WTC11 (cell line): ENCODE measurements around the gene FKBP7. TPM values are rescaled to one million over a fixed set of nuclear protein-coding genes. Genes with fewer than 3 reads are reported as not detected.

ENCODE experiments used
- ATF6 ChIP-seq: sonication (generic); formaldehyde crosslinking; IDR thresholded peaks from 2 replicates; pipeline ENCODE4 v1.8.1; 2023; ENCODE audit warnings: mild to moderate bottlenecking, missing genetic modification reagents
- CBFB ChIP-seq: sonication (generic); formaldehyde crosslinking; IDR thresholded peaks from 2 replicates; pipeline ENCODE4 v1.8.1; 2022; ENCODE audit warnings: mild to moderate bottlenecking, low read depth, missing genetic modification reagents
- CREB1 ChIP-seq: sonication (generic); formaldehyde crosslinking; IDR thresholded peaks from 2 replicates; pipeline ENCODE4 v1.8.0; 2023; ENCODE audit warnings: mild to moderate bottlenecking, missing genetic modification reagents
- ELF4 ChIP-seq: sonication (generic); formaldehyde crosslinking; IDR thresholded peaks from 2 replicates; pipeline ENCODE4 v1.8.1; 2022; ENCODE audit warnings: low read depth, mild to moderate bottlenecking, moderate library complexity, missing genetic modification reagents
- EMX1 ChIP-seq: fragments of 250-450 bp; sonication (Bioruptor Pico); IDR thresholded peaks from 2 replicates; pipeline ENCODE4 v1.8.0; 2021; ENCODE audit warnings: mild to moderate bottlenecking
- ESRRA ChIP-seq: sonication (generic); formaldehyde crosslinking; IDR thresholded peaks from 2 replicates; pipeline ENCODE4 v1.8.1; 2022; ENCODE audit warnings: mild to moderate bottlenecking, missing genetic modification reagents, borderline replicate concordance
- FOXJ3 ChIP-seq: sonication (generic); formaldehyde crosslinking; IDR thresholded peaks from 2 replicates; pipeline ENCODE4 v1.9.0; 2021; ENCODE audit warnings: missing genetic modification reagents, mild to moderate bottlenecking, borderline replicate concordance
- FOXP1 ChIP-seq: sonication (generic); formaldehyde crosslinking; IDR thresholded peaks from 2 replicates; pipeline ENCODE4 v1.8.0; 2022; ENCODE audit warnings: missing genetic modification reagents, mild to moderate bottlenecking, moderate library complexity, borderline replicate concordance
- JUN ChIP-seq: sonication (generic); formaldehyde crosslinking; IDR thresholded peaks from 2 replicates; pipeline ENCODE4 v1.8.0; 2023; ENCODE audit warnings: mild to moderate bottlenecking, missing genetic modification reagents
- MXD4 ChIP-seq: fragments of 250-450 bp; sonication (Bioruptor Pico); IDR thresholded peaks from 2 replicates; pipeline ENCODE4 v1.8.0; 2021; ENCODE audit warnings: mild to moderate bottlenecking, moderate library complexity, borderline replicate concordance
- NFYB ChIP-seq: sonication (generic); formaldehyde crosslinking; conservative IDR thresholded peaks from 2 replicates; pipeline ENCODE4 v1.8.0; 2022; ENCODE audit warnings: low read depth, missing genetic modification reagents
- PREB ChIP-seq: sonication (generic); formaldehyde crosslinking; IDR thresholded peaks from 2 replicates; pipeline ENCODE4 v1.8.1; 2022; ENCODE audit warnings: mild to moderate bottlenecking, missing genetic modification reagents, moderate library complexity, borderline replicate concordance
- RELA ChIP-seq: sonication (generic); formaldehyde crosslinking; IDR thresholded peaks from 2 replicates; pipeline ENCODE4 v1.8.1; 2022; ENCODE audit warnings: missing genetic modification reagents, mild to moderate bottlenecking, borderline replicate concordance
- SMAD4 ChIP-seq: sonication (generic); formaldehyde crosslinking; IDR thresholded peaks from 2 replicates; pipeline ENCODE4 v1.8.0; 2022; ENCODE audit warnings: mild to moderate bottlenecking, missing genetic modification reagents
- SP1 ChIP-seq: sonication (generic); formaldehyde crosslinking; conservative IDR thresholded peaks from 2 replicates; pipeline ENCODE4 v1.8.1; 2022; ENCODE audit warnings: missing genetic modification reagents
- ZNF263 ChIP-seq: sonication (generic); formaldehyde crosslinking; IDR thresholded peaks from 2 replicates; pipeline ENCODE4 v1.8.1; 2022; ENCODE audit warnings: low read depth, mild to moderate bottlenecking, moderate library complexity, missing genetic modification reagents
- ZNF281 ChIP-seq: sonication (generic); formaldehyde crosslinking; IDR thresholded peaks from 2 replicates; pipeline ENCODE4 v1.8.0; 2023; ENCODE audit warnings: mild to moderate bottlenecking, missing genetic modification reagents
- ZNF416 ChIP-seq: fragments of 250-450 bp; sonication (Bioruptor Pico); IDR thresholded peaks from 2 replicates; pipeline ENCODE4 v1.9.0; 2021; ENCODE audit warnings: mild to moderate bottlenecking, inconsistent platforms
- ZNF423 ChIP-seq: fragments of 250-450 bp; sonication (Bioruptor Pico); IDR thresholded peaks from 2 replicates; pipeline ENCODE4 v2.1.2; 2022; ENCODE audit warnings: mild to moderate bottlenecking, moderate library complexity
- total RNA-seq: library from RNA; stranded (reverse); gene quantifications from 3 replicates; pipeline ENCODE4 v1.2.3, GENCODE V29; 2021
- TF ChIP-seq, protein P1 (sequence below): fragments of 250-450 bp; sonication (Bioruptor Pico); IDR thresholded peaks from 2 replicates; pipeline ENCODE4 v1.9.0; 2021; ENCODE audit warnings: mild to moderate bottlenecking, borderline replicate concordance
- TF ChIP-seq, protein P2 (sequence below): sonication (generic); formaldehyde crosslinking; IDR thresholded peaks from 2 replicates; pipeline ENCODE4 v1.8.1; 2022; ENCODE audit warnings: missing genetic modification reagents, borderline replicate concordance
- TF ChIP-seq, protein P3 (sequence below): sonication (generic); formaldehyde crosslinking; IDR thresholded peaks from 2 replicates; pipeline ENCODE4 v1.8.1; 2022; ENCODE audit warnings: low read depth, mild to moderate bottlenecking, moderate library complexity, missing genetic modification reagents, borderline replicate concordance
- TF ChIP-seq, protein P4 (sequence below): sonication (generic); formaldehyde crosslinking; IDR thresholded peaks from 2 replicates; pipeline ENCODE4 v1.8.1; 2023; ENCODE audit warnings: mild to moderate bottlenecking, moderate library complexity, missing genetic modification reagents

The FKBP7 gene
- total RNA-seq, 1 experiment from 2014 or later = 3.2 TPM

GRCh38 chr2:178450774-178451525 is 27.4 kb downstream of the FKBP7 start, which contains the start of the genes PJVK and PRKRA (continued):
- no peak for TF ChIP-seq JUN (CRISPR knock-in tag)
- TF ChIP-seq ATF6 = no peak
- no peak for TF ChIP-seq NFYB (CRISPR knock-in tag)
- no peak for TF ChIP-seq ZNF281 (CRISPR knock-in tag)
- TF ChIP-seq, protein P1, sequence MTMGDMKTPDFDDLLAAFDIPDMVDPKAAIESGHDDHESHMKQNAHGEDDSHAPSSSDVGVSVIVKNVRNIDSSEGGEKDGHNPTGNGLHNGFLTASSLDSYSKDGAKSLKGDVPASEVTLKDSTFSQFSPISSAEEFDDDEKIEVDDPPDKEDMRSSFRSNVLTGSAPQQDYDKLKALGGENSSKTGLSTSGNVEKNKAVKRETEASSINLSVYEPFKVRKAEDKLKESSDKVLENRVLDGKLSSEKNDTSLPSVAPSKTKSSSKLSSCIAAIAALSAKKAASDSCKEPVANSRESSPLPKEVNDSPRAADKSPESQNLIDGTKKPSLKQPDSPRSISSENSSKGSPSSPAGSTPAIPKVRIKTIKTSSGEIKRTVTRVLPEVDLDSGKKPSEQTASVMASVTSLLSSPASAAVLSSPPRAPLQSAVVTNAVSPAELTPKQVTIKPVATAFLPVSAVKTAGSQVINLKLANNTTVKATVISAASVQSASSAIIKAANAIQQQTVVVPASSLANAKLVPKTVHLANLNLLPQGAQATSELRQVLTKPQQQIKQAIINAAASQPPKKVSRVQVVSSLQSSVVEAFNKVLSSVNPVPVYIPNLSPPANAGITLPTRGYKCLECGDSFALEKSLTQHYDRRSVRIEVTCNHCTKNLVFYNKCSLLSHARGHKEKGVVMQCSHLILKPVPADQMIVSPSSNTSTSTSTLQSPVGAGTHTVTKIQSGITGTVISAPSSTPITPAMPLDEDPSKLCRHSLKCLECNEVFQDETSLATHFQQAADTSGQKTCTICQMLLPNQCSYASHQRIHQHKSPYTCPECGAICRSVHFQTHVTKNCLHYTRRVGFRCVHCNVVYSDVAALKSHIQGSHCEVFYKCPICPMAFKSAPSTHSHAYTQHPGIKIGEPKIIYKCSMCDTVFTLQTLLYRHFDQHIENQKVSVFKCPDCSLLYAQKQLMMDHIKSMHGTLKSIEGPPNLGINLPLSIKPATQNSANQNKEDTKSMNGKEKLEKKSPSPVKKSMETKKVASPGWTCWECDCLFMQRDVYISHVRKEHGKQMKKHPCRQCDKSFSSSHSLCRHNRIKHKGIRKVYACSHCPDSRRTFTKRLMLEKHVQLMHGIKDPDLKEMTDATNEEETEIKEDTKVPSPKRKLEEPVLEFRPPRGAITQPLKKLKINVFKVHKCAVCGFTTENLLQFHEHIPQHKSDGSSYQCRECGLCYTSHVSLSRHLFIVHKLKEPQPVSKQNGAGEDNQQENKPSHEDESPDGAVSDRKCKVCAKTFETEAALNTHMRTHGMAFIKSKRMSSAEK = peak; percentile 73; the same call in 1 of the 2 replicates
- TF ChIP-seq CREB1 (CRISPR knock-in tag) = no peak; the same call in 1 of the 2 replicates
- TF ChIP-seq, protein P2, sequence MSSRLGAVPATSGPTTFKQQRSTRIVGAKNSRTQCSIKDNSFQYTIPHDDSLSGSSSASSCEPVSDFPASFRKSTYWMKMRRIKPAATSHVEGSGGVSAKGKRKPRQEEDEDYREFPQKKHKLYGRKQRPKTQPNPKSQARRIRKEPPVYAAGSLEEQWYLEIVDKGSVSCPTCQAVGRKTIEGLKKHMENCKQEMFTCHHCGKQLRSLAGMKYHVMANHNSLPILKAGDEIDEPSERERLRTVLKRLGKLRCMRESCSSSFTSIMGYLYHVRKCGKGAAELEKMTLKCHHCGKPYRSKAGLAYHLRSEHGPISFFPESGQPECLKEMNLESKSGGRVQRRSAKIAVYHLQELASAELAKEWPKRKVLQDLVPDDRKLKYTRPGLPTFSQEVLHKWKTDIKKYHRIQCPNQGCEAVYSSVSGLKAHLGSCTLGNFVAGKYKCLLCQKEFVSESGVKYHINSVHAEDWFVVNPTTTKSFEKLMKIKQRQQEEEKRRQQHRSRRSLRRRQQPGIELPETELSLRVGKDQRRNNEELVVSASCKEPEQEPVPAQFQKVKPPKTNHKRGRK = 0 out of 2 replicates have a peak, but pooled peaks have one; percentile 15
- no peak for TF ChIP-seq PREB (CRISPR knock-in tag)
- peak; percentile 56; the same call in 1 of the 2 replicates for TF ChIP-seq ZNF416 (CRISPR knock-in tag)
- no peak for TF ChIP-seq ELF4 (CRISPR knock-in tag)
- no peak for TF ChIP-seq MXD4 (CRISPR knock-in tag)
- no peak; the same call in 1 of the 2 replicates for TF ChIP-seq RELA
- TF ChIP-seq EMX1 (CRISPR knock-in tag) = 0 out of 2 replicates have a peak, but pooled peaks have one; percentile 49
- no peak for TF ChIP-seq ESRRA (CRISPR knock-in tag)
- TF ChIP-seq CBFB (CRISPR knock-in tag) = peak; percentile 93
- no peak for TF ChIP-seq FOXJ3 (CRISPR knock-in tag)
- TF ChIP-seq ZNF263 (CRISPR knock-in tag) = peak; percentile 15; the same call in 1 of the 2 replicates
- no peak for TF ChIP-seq SMAD4 (CRISPR knock-in tag)
- TF ChIP-seq, protein P3, sequence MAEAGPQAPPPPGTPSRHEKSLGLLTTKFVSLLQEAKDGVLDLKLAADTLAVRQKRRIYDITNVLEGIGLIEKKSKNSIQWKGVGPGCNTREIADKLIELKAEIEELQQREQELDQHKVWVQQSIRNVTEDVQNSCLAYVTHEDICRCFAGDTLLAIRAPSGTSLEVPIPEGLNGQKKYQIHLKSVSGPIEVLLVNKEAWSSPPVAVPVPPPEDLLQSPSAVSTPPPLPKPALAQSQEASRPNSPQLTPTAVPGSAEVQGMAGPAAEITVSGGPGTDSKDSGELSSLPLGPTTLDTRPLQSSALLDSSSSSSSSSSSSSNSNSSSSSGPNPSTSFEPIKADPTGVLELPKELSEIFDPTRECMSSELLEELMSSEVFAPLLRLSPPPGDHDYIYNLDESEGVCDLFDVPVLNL = no peak
- TF ChIP-seq SP1 = no peak; the same call in 1 of the 2 replicates
- peak; percentile 66; the same call in 1 of the 2 replicates for TF ChIP-seq FOXP1 (CRISPR knock-in tag)
- TF ChIP-seq ZNF423 = no peak
- TF ChIP-seq, protein P4, sequence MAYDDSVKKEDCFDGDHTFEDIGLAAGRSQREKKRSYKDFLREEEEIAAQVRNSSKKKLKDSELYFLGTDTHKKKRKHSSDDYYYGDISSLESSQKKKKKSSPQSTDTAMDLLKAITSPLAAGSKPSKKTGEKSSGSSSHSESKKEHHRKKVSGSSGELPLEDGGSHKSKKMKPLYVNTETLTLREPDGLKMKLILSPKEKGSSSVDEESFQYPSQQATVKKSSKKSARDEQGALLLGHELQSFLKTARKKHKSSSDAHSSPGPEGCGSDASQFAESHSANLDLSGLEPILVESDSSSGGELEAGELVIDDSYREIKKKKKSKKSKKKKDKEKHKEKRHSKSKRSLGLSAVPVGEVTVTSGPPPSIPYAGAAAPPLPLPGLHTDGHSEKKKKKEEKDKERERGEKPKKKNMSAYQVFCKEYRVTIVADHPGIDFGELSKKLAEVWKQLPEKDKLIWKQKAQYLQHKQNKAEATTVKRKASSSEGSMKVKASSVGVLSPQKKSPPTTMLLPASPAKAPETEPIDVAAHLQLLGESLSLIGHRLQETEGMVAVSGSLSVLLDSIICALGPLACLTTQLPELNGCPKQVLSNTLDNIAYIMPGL (CRISPR knock-in tag) = peak; percentile 73; the same call in 1 of the 2 replicates
